Measurements from ENCODE around the gene CORO2B.

CORO2B gene

GRCh38 chr15:68655686-68656437, 77.1 kb downstream of the CORO2B start:
- in situ Hi-C loops (cut with MboI; ENCODE audit: low sequenced_read_pairs, unreplicated experiment): no loop called here

GRCh38 chr15:68656438-68656739, 77.6 kb downstream of the CORO2B start:
- DNase-seq (ENCODE audit: low spot score): no peak
- in situ Hi-C loops (cut with MboI; ENCODE audit: low sequenced_read_pairs, unreplicated experiment): no loop called here
- no peak for TF ChIP-seq CTCF (IDR thresholded peaks at IDR 0.05; ENCODE audit: borderline replicate concordance, control extremely low read depth, extremely low read depth, insufficient read depth, missing control alignments)

More at GRCh38 chr15:68655686-68656437, 77.1 kb downstream of the CORO2B start:
- no peak for TF ChIP-seq CTCF (IDR thresholded peaks at IDR 0.05; ENCODE audit: borderline replicate concordance, control extremely low read depth, extremely low read depth, insufficient read depth, missing control alignments)
- no peak for DNase-seq (ENCODE audit: low spot score)

- no peak for TF ChIP-seq CTCF (IDR thresholded peaks at IDR 0.05; ENCODE audit: borderline replicate concordance, control extremely low read depth, extremely low read depth, insufficient read depth, missing control alignments)
- no peak for DNase-seq (ENCODE audit: low spot score)
- in situ Hi-C loops (cut with MboI; ENCODE audit: low sequenced_read_pairs, unreplicated experiment): no loop called here
Observed at GRCh38 chr15:68658151-68658550, 79.4 kb downstream of the CORO2B start.

GRCh38 chr15:68658641-68659358, 80.0 kb downstream of the CORO2B start:
- no peak for DNase-seq (ENCODE audit: low spot score)
- no peak for TF ChIP-seq CTCF (IDR thresholded peaks at IDR 0.05; ENCODE audit: borderline replicate concordance, control extremely low read depth, extremely low read depth, insufficient read depth, missing control alignments)
- in situ Hi-C loops (cut with MboI; ENCODE audit: low sequenced_read_pairs, unreplicated experiment): no loop called here

GRCh38 chr15:68663526-68663925, 84.7 kb downstream of the CORO2B start:
- in situ Hi-C loops (cut with MboI; ENCODE audit: low sequenced_read_pairs, unreplicated experiment): no loop called here
- DNase-seq (ENCODE audit: low spot score): no peak
- TF ChIP-seq CTCF (IDR thresholded peaks at IDR 0.05; ENCODE audit: borderline replicate concordance, control extremely low read depth, extremely low read depth, insufficient read depth, missing control alignments): no peak

GRCh38 chr15:68666120-68666811, 87.5 kb downstream of the CORO2B start:
- in situ Hi-C loops (cut with MboI; ENCODE audit: low sequenced_read_pairs, unreplicated experiment): no loop called here
- DNase-seq (ENCODE audit: low spot score): no peak
- TF ChIP-seq CTCF (IDR thresholded peaks at IDR 0.05; ENCODE audit: borderline replicate concordance, control extremely low read depth, extremely low read depth, insufficient read depth, missing control alignments): no peak
